HepG2 (cell line): ENCODE results near the gene EXOC6B.

Experiments used
- BHLHE40 ChIP-seq: IDR thresholded peaks from 2 replicates; pipeline ENCODE4 v1.6.1; 2011; ENCODE audit warnings: low read length, improper control_type of control experiment
- NPAS2 ChIP-seq: sonication (generic); formaldehyde crosslinking; IDR thresholded peaks from 2 replicates; pipeline ENCODE4 v1.8.0; 2022; ENCODE audit warnings: mild to moderate bottlenecking, missing genetic modification reagents, borderline replicate concordance
- ZC3H4 ChIP-seq: sonication (generic); formaldehyde crosslinking; IDR thresholded peaks from 2 replicates; pipeline ENCODE4 v1.4.0; 2020; ENCODE audit warnings: missing genetic modification reagents, borderline replicate concordance
- ZNF460 ChIP-seq: sonication (generic); formaldehyde crosslinking; IDR thresholded peaks from 2 replicates; pipeline ENCODE4 v1.5.1; 2020; ENCODE audit warnings: missing genetic modification reagents, mild to moderate bottlenecking, borderline replicate concordance

- TF ChIP-seq ZC3H4 (CRISPR knock-in tag) (no peak), ZNF460 (CRISPR knock-in tag) (no peak), BHLHE40 (no peak), NPAS2 (CRISPR knock-in tag) (no peak)
Measured at GRCh38 chr2:72293620-72294019, 532.2 kb downstream of the EXOC6B start.
